ENCODE measurements around the gene ZNF431. TPM values are rescaled to one million over a fixed set of nuclear protein-coding genes. Genes with fewer than 3 reads are reported as not detected.

ZNF431 gene
- total RNA-seq, 1 experiment from 2014 or later, result 17.9 TPM

GRCh38 chr19:21110183-21110582 is 31.7 kb upstream of the ZNF431 start:
- H3K27ac Mint-ChIP-seq (ENCODE audit: unreplicated experiment), result no peak overlapping the region
- ChIA-PET POLR2A (no interaction called here), CTCF (no interaction called here)
- DNase-seq, result no peak
- H3K9me3 ChIP-seq, result no peaks in the 10 kb centered on the region; the same call in 1 of the 2 replicates
- no peaks in the 10 kb centered on the region for H3K36me3 ChIP-seq (ENCODE audit: control insufficient read depth, insufficient read depth, low read length)
- intact Hi-C loops (cut with micrococcal nuclease; ENCODE audit: unreplicated experiment), result no loop called here
- H3K4me3 Mint-ChIP-seq (ENCODE audit: unreplicated experiment), result no peak overlapping the region
- H3K4me1 ChIP-seq, result no peaks in the 10 kb centered on the region
- H3K27me3 ChIP-seq (replicated peaks; ENCODE audit: control insufficient read depth, insufficient read depth, low read length), result no peaks in the 10 kb centered on the region
- peaks cover 43% of the 10 kb centered on the region for H3K36me3 Mint-ChIP-seq (ENCODE audit: insufficient read depth, unreplicated experiment)
- H3K9me3 Mint-ChIP-seq (ENCODE audit: unreplicated experiment), result peaks cover 13% of the 10 kb centered on the region
- no peaks in the 10 kb centered on the region for H3K27me3 Mint-ChIP-seq (ENCODE audit: insufficient read depth, unreplicated experiment)
- no peak overlapping the region for H3K4me3 ChIP-seq (ENCODE audit: low read depth, low read length)
- no peak for TF ChIP-seq CTCF (IDR thresholded peaks at IDR 0.05; ENCODE audit: insufficient read depth in 1 of 2, low read depth in 1 of 2, low read length in 1 of 2, severe bottlenecking in 1 of 2, unreplicated experiment in 1 of 2)
- no peaks in the 10 kb centered on the region for H3K4me1 Mint-ChIP-seq (ENCODE audit: low read depth, unreplicated experiment)
- no TSS peak for BruUV-seq (replicated peaks)

- H3K27ac Mint-ChIP-seq (ENCODE audit: unreplicated experiment), result no peak overlapping the region
- H3K4me3 ChIP-seq (ENCODE audit: low read depth, low read length), result no peak overlapping the region
- ChIA-PET CTCF (no interaction called here), POLR2A (no interaction called here)
- H3K4me1 Mint-ChIP-seq (ENCODE audit: low read depth, unreplicated experiment), result no peaks in the 10 kb centered on the region
- no peaks in the 10 kb centered on the region for H3K27me3 ChIP-seq (replicated peaks; ENCODE audit: control insufficient read depth, insufficient read depth, low read length)
- no peaks in the 10 kb centered on the region for H3K4me1 ChIP-seq
- H3K4me3 Mint-ChIP-seq (ENCODE audit: unreplicated experiment), result no peak overlapping the region
- DNase-seq, result no peak
- peaks cover 53% of the 10 kb centered on the region for H3K36me3 Mint-ChIP-seq (ENCODE audit: insufficient read depth, unreplicated experiment)
- TF ChIP-seq CTCF (IDR thresholded peaks at IDR 0.05; ENCODE audit: insufficient read depth in 1 of 2, low read depth in 1 of 2, low read length in 1 of 2, severe bottlenecking in 1 of 2, unreplicated experiment in 1 of 2), result no peak
- H3K27me3 Mint-ChIP-seq (ENCODE audit: insufficient read depth, unreplicated experiment), result no peaks in the 10 kb centered on the region
- peaks cover 14% of the 10 kb centered on the region for H3K9me3 Mint-ChIP-seq (ENCODE audit: unreplicated experiment)
- peaks cover 4% of the 10 kb centered on the region; the same call in 1 of the 2 replicates for H3K9me3 ChIP-seq
- H3K36me3 ChIP-seq (ENCODE audit: control insufficient read depth, insufficient read depth, low read length), result no peaks in the 10 kb centered on the region
- BruUV-seq (replicated peaks), result no TSS peak
- intact Hi-C loops (cut with micrococcal nuclease; ENCODE audit: unreplicated experiment), result no loop called here
These were observed 26.4 kb upstream of the ZNF431 start for GRCh38 chr19:21115430-21115829.

- POLR2A ChIA-PET, result no interaction called here
- no peaks in the 10 kb centered on the region for H3K4me1 Mint-ChIP-seq (ENCODE audit: low read depth, unreplicated experiment)
These were observed 24.6 kb upstream of the ZNF431 start for GRCh38 chr19:21117041-21117907.

More at GRCh38 chr19:21117041-21117907, 24.6 kb upstream of the ZNF431 start:
- Histone ChIP-seq H3K27me3 (replicated peaks; ENCODE audit: control insufficient read depth, insufficient read depth, low read length) (no peaks in the 10 kb centered on the region), H3K9me3 (peaks cover 4% of the 10 kb centered on the region; the same call in 1 of the 2 replicates), H3K36me3 (ENCODE audit: control insufficient read depth, insufficient read depth, low read length) (no peaks in the 10 kb centered on the region), H3K4me1 (no peaks in the 10 kb centered on the region), H3K4me3 (ENCODE audit: low read depth, low read length) (no peak overlapping the region)
- TF ChIP-seq CTCF (IDR thresholded peaks at IDR 0.05; ENCODE audit: insufficient read depth in 1 of 2, low read depth in 1 of 2, low read length in 1 of 2, severe bottlenecking in 1 of 2, unreplicated experiment in 1 of 2), result no peak
- Mint-ChIP-seq H3K4me3 (ENCODE audit: unreplicated experiment) (no peak overlapping the region), H3K9me3 (ENCODE audit: unreplicated experiment) (peaks cover 14% of the 10 kb centered on the region), H3K36me3 (ENCODE audit: insufficient read depth, unreplicated experiment) (peaks cover 49% of the 10 kb centered on the region), H3K27me3 (ENCODE audit: insufficient read depth, unreplicated experiment) (no peaks in the 10 kb centered on the region), H3K27ac (ENCODE audit: unreplicated experiment) (no peak overlapping the region)
- no peak for DNase-seq
- BruUV-seq (replicated peaks), result no TSS peak
- CTCF ChIA-PET, result no interaction called here
- intact Hi-C loops (cut with micrococcal nuclease; ENCODE audit: unreplicated experiment), result no loop called here

Measured in Caco-2 (cell line).